ENCODE measurements around the gene MID2.

MID2 gene

DNA sequence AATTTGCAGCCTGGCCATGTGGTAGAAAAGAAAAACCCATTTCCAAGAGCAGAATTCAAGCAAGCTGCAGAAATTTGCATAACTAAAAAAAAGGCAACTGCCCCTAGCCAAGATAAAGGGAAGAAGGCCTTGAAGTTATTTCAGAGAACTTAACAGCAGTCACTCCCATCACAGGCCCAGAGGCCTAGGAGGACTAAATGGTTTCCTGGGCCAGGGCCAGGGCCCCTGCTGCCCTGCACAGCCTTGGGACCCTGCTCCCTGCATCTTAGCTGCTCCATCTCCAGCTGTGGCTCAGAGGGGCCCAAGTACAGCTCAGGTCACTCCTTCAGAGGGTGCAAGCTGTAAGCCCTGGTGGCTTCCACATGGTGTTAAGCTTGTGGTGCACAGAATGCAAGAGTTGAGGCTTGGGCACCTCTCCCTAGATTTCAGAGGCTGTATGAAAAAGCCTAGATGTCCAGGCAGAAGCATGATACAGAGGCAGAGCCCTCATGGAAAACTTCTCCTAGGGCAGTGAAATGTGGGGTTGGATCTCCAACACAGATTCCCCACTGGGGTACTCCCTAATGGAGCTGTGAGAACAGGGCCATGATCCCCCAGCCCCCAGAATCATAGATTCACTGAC is 6.7 kb upstream of the MID2 start:
- H3K9me3 ChIP-seq (ENCODE audit: low read depth, low read length), result no peaks in the 10 kb centered on the region
- no peaks in the 10 kb centered on the region for H3K36me3 ChIP-seq (ENCODE audit: insufficient read depth, low read length)
- H3K4me3 ChIP-seq, result no peak overlapping the region
- no peak for DNase-seq (ENCODE audit: low read depth, low spot score)
- no peak overlapping the region for H3K27ac ChIP-seq
- H3K9ac ChIP-seq (ENCODE audit: insufficient read length), result no peak overlapping the region
- no peak for TF ChIP-seq FOXP2 (optimal IDR thresholded peaks at IDR 0.05; ENCODE audit: control extremely low read depth, extremely low read length, insufficient read depth)
- TF ChIP-seq EZH2 (IDR thresholded peaks at IDR 0.05), result no peak
- TF ChIP-seq POLR2AphosphoS5 (IDR thresholded peaks at IDR 0.05; ENCODE audit: borderline replicate concordance, low read depth, low read length), result no peak

DNA sequence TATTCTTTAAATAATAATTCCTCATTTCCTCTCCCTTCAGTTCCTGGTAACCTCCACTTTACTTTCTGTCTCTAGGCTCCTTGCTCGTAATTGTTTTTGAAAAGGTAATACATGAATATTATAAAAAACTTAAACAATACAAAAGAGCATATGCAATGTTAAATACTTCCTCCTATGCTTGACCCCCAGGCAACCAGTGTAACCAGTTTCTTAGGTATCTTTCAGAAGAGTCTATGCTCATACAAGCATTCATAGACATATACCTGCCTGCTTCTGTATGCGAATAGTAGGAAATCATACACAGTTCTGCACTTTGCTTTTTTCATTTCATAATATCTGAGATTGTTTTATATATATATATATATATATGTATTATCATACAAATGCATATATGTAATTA is 2.6 kb upstream of the MID2 start:
- Histone ChIP-seq H3K4me3 (no peak overlapping the region), H3K36me3 (ENCODE audit: insufficient read depth, low read length) (no peaks in the 10 kb centered on the region), H3K9me3 (ENCODE audit: low read depth, low read length) (no peaks in the 10 kb centered on the region), H3K27ac (no peak overlapping the region), H3K9ac (ENCODE audit: insufficient read length) (no peak overlapping the region)
- DNase-seq (ENCODE audit: low read depth, low spot score), result no peak
- TF ChIP-seq POLR2AphosphoS5 (IDR thresholded peaks at IDR 0.05; ENCODE audit: borderline replicate concordance, low read depth, low read length), result no peak
- TF ChIP-seq EZH2 (IDR thresholded peaks at IDR 0.05), result no peak
- no peak for TF ChIP-seq FOXP2 (optimal IDR thresholded peaks at IDR 0.05; ENCODE audit: control extremely low read depth, extremely low read length, insufficient read depth)

DNA sequence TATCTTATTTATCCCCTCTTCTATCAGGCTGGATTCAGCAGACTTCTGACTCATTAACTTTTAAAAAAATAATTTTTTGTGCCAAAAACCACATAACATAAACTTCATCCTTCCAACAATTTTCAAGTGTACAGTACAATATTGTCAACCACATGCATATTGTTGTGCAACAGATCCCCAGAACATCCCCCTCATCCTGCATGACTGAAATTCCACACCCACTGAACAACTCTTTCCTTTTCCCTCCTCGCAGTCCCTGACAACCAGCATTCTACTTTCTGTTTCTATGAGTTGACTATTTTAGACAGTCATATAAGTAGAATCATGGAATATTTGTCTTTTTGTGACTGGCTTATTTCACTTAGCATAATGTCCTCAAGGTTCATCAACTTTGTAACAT is 2.2 kb upstream of the MID2 start:
- H3K36me3 ChIP-seq (ENCODE audit: insufficient read depth, low read length), result no peaks in the 10 kb centered on the region
- H3K9me3 ChIP-seq (ENCODE audit: low read depth, low read length), result no peaks in the 10 kb centered on the region
- no peak for TF ChIP-seq FOXP2 (optimal IDR thresholded peaks at IDR 0.05; ENCODE audit: control extremely low read depth, extremely low read length, insufficient read depth)
- no peak for TF ChIP-seq EZH2 (IDR thresholded peaks at IDR 0.05)
- no peak for TF ChIP-seq POLR2AphosphoS5 (IDR thresholded peaks at IDR 0.05; ENCODE audit: borderline replicate concordance, low read depth, low read length)
- H3K9ac ChIP-seq (ENCODE audit: insufficient read length), result no peak overlapping the region
- H3K4me3 ChIP-seq, result no peak overlapping the region
- H3K27ac ChIP-seq, result no peak overlapping the region
- no peak for DNase-seq (ENCODE audit: low read depth, low spot score)

DNA sequence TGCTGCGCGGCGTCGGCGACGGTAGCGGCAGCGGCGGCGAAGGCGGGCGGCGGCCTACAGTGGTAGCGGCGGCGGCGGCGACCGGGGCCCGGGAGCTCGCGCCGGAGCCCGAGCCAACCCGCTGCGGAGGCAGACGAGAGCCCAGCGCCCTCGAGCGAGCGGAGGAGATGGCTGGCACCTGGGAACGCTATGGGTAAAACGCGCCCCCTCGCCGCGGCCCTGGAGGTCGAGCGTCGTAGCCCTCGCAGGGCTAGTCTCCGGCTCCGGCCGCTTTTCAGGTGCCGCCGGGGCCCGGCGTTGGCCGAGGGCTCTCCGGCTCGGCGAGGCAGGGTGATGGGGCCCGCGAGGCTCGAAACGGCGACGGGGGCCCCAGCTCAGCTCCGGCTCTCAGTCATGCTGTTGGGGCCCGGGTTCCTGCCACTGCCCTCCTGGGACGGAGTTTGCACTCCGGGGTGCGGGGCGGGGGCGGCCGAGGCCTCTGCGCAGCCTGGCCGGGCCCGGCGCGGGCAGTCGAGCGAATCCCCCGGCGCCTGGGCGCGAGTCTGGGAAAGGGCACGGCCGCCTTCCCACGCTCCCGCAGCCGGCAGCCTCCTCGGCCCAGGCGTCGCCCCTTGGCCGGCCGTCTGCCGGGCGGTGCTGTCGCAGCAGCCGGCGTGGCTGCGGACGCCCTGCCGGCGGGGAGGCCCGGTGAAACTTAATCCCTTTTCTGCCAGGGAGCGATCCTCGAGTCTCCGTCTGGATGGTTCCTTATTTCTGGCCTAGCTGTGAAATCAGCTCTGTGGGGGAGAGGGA is 768 bp downstream of the MID2 start:
- H3K36me3 ChIP-seq (ENCODE audit: insufficient read depth, low read length), result no peaks in the 10 kb centered on the region
- no peak overlapping the region for H3K27ac ChIP-seq
- peak overlapping the region; percentile 54 for H3K4me3 ChIP-seq
- no peak for DNase-seq (ENCODE audit: low read depth, low spot score)
- no peak overlapping the region for H3K9ac ChIP-seq (ENCODE audit: insufficient read length)
- no peak for TF ChIP-seq FOXP2 (optimal IDR thresholded peaks at IDR 0.05; ENCODE audit: control extremely low read depth, extremely low read length, insufficient read depth)
- no peaks in the 10 kb centered on the region for H3K9me3 ChIP-seq (ENCODE audit: low read depth, low read length)

DNA sequence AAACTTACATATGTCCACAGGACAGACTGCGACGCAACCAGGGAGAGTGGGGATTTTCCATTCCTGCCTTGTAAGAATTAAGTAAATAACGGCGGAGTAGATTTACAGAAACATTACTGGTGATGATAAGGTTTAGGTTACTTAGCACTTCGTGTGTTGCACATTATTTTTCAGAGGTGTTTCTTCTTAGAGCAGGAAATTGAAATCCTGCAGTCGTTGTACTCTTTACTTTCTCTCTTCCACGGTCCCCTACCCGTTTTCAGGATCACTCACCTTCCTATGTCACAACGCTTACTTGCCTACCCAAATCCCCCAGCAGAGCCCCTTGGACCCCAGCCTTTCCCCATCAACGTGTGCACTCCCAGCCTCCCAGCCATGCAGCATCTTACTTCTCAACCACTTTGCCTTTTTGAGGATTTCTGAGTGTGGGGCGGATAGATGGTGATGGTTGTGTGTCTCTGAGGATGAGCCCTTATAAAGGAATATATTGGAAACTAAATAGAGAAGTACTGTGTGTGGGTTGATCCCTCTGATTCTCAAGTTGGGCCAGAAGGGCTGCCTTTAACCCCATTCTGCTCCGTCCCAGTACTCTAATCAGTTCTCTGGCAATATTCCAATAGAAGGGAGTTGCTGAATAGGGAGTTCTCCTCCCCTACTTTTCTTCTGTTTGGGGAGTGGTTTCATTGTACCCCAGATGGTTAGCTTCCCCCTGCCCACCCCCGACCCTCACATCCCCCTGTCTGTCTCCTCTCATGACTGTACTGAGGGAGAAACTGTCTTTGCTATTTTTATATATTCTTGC is 1.6 kb downstream of the MID2 start:
- Histone ChIP-seq H3K27ac (no peak overlapping the region), H3K36me3 (ENCODE audit: insufficient read depth, low read length) (no peaks in the 10 kb centered on the region), H3K4me3 (no peak overlapping the region), H3K9ac (ENCODE audit: insufficient read length) (no peak overlapping the region), H3K9me3 (ENCODE audit: low read depth, low read length) (no peaks in the 10 kb centered on the region)
- TF ChIP-seq POLR2AphosphoS5 (IDR thresholded peaks at IDR 0.05; ENCODE audit: borderline replicate concordance, low read depth, low read length) (no peak), EZH2 (IDR thresholded peaks at IDR 0.05) (no peak), FOXP2 (optimal IDR thresholded peaks at IDR 0.05; ENCODE audit: control extremely low read depth, extremely low read length, insufficient read depth) (no peak)
- DNase-seq (ENCODE audit: low read depth, low spot score), result no peak

DNA sequence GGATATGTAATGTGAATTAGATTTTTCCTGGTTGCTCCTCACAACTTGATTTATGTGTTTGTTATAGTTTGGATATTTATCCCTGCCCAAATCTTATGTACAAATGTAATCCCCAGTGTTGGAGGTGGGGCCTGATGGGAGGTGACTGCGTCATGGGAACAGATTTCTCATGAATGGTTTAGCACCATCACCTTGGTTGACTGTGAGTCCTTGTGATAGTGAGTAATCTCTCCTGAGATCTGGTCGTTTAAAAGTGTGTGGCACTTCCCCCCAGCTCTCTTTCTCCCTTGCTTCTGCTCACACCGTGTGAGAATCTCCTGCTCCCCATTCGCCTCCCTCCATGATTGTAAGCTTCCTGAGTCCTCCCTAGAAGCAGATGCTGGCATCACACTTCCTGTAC is 2.2 kb downstream of the MID2 start:
- Histone ChIP-seq H3K9me3 (ENCODE audit: low read depth, low read length) (no peaks in the 10 kb centered on the region), H3K27ac (no peak overlapping the region), H3K9ac (ENCODE audit: insufficient read length) (no peak overlapping the region), H3K4me3 (no peak overlapping the region), H3K36me3 (ENCODE audit: insufficient read depth, low read length) (no peaks in the 10 kb centered on the region)
- no peak for DNase-seq (ENCODE audit: low read depth, low spot score)
- TF ChIP-seq EZH2 (IDR thresholded peaks at IDR 0.05) (no peak), POLR2AphosphoS5 (IDR thresholded peaks at IDR 0.05; ENCODE audit: borderline replicate concordance, low read depth, low read length) (no peak), FOXP2 (optimal IDR thresholded peaks at IDR 0.05; ENCODE audit: control extremely low read depth, extremely low read length, insufficient read depth) (no peak)

DNA sequence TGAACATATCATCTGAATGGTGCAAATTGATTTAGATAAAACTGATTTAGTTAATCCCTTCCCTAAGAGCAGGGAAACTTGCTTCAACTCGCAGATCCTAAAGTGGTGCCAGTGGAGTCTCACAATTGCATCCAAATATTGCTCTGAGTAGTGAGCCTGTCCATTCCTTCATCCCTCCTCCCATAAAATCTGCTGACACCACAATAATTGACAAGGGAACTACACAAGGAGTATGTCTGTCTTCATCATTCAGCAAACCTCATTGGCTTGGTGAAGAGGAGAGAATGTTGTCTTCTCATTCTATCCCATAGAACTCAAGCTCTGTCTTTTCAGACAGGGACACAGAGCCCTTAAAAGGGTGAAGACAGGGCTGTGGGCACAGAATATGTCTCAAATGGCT is 4.2 kb downstream of the MID2 start:
- Histone ChIP-seq H3K4me3 (no peak overlapping the region), H3K9me3 (ENCODE audit: low read depth, low read length) (no peaks in the 10 kb centered on the region), H3K27ac (no peak overlapping the region), H3K9ac (ENCODE audit: insufficient read length) (no peak overlapping the region), H3K36me3 (ENCODE audit: insufficient read depth, low read length) (no peaks in the 10 kb centered on the region)
- DNase-seq (ENCODE audit: low read depth, low spot score), result no peak
- TF ChIP-seq FOXP2 (optimal IDR thresholded peaks at IDR 0.05; ENCODE audit: control extremely low read depth, extremely low read length, insufficient read depth), result no peak
- no peak for TF ChIP-seq POLR2AphosphoS5 (IDR thresholded peaks at IDR 0.05; ENCODE audit: borderline replicate concordance, low read depth, low read length)
- no peak for TF ChIP-seq EZH2 (IDR thresholded peaks at IDR 0.05)

DNA sequence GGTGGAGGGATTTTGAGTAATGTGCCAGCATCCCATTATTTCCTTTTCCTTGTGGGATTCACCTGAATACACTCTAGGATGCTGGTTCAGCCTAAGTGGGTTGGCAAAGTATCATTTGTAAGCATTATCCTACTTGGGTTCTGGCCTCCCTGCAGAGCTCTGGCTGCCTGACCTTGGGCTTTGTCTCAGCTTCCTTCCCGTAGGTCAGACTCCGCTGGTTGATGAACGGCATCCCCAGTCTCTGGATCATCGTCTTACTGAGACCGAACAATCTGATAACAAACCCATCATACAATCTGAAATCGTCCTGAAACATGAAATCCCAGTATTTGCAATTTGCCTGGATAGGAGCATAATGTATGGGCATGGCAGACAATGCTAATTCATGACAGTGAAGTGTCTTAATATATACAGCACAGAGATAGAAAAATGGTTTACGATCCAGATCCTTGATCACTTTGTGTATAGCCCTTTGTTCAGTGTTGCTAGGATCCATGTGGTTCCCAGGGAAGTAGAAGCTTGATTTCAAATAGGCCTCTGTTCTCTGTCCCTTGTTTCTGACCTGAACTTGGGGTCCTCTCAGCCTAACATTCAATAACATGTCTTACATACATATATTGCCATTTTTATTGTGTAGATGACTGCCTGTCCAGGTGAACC is 5.5 kb downstream of the MID2 start:
- DNase-seq (ENCODE audit: low read depth, low spot score), result no peak

More for the DNA sequence above, 5.5 kb downstream of the MID2 start:
- Histone ChIP-seq H3K9me3 (ENCODE audit: low read depth, low read length) (no peaks in the 10 kb centered on the region), H3K9ac (ENCODE audit: insufficient read length) (no peak overlapping the region), H3K27ac (no peak overlapping the region), H3K36me3 (ENCODE audit: insufficient read depth, low read length) (no peaks in the 10 kb centered on the region), H3K4me3 (no peak overlapping the region)
- no peak for TF ChIP-seq FOXP2 (optimal IDR thresholded peaks at IDR 0.05; ENCODE audit: control extremely low read depth, extremely low read length, insufficient read depth)
- no peak for TF ChIP-seq POLR2AphosphoS5 (IDR thresholded peaks at IDR 0.05; ENCODE audit: borderline replicate concordance, low read depth, low read length)
- no peak for TF ChIP-seq EZH2 (IDR thresholded peaks at IDR 0.05)
